ENCODE measurements around the gene ALPL.

The ALPL gene

DNA sequence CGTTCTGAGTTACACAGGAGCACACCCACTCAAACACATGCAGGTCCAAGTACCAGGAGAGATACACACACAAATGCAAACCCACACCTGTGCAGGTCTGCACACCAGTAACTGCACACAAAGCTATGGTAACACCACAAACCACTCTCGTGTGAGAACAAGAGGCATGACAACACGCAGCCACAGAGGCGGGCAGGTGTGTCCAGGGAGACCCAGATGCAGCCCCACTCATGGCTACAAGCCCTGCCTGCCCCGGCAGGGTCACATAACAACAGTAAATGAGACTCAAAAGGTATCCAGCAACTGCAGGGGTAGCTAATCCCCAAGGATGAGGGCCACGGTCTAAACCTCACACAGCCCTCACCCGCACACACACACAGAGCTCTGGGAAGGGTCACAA lies 111.8 kb downstream of the ALPL start:
- in situ Hi-C loops (cut with HindIII; ENCODE audit: low pct_ligation_motif_present, low pct_unique_long_range_greater_than_20kb, low sequenced_read_pairs): no loop called here

DNA sequence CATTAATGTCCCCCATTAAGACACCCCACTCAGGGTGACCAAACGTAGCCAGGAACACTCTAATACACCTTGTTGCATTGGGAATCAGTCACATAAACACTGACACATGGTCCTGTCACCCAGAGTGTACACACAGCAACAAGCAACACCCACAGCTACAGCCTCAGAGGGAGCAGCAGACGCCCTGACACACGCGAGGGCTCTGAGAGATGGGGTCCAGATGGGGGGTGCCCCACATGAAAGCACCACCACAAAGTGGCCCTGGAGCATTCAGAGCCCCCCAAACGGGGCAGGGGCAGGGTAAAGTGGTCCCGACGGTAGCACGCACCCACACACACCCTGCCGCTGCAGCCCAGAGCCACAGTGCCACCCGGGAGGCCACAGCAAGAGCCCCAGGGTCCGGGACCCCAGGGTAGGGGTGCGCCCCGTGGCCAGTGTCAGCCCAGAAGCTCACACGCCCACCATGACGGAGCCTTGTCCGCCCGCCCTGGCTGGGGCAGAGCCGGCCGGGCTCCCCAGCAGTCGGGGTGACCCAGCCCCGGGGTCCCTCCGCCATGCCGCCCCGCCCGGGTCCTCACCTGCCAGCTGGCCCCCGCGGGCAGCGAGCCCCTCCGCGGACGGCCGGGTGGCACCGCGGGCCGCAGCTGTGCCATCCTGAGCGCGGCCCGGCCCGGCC lies 112.7 kb downstream of the ALPL start:
- in situ Hi-C loops (cut with HindIII; ENCODE audit: low pct_ligation_motif_present, low pct_unique_long_range_greater_than_20kb, low sequenced_read_pairs): no loop called here
- DNase-seq: no peak

More for the DNA sequence above, 111.8 kb downstream of the ALPL start:
- no peak for DNase-seq

DNA sequence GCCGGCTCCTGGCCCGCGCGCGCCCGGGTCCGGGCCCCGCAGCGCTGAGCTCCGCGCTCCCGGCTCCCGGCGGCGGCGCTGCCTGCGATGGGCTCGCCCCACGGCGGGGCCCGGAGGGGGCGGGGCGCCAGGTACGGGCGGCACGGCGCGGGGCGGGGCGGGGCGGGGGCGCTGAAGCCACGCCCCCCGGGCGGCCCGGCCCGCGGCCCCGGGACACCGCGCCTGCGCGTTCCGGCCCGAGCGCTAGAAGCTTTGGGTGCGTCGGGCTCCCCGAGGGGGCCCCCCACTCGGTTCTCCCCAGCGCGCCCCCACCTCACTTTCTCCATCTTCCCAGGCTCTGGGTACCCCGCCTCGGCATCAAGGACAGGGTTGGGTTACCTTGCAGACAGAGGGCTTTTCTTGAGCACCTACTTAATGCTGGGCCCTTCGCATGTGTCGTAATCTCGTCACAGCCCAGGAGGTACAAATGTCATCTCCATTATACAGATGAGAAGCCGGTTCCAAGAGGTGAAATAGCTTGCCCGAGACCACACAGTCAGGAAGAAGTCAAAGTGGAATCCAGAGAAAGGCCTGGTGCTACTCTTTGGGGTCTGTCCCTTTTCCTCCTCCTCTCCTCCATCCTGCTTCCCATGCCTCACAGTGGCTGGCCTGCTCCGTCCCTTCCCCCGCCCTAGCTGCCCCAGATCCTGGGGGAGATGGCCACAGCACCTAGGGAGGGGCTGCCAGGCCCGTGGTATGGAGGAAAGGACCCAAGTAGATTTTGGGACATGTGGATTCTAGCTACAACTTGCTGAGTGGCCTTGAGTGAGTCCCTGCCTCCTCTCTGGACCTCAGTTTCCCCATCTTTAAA lies 113.5 kb downstream of the ALPL start:
- DNase-seq: peak; percentile 38
- in situ Hi-C loops (cut with HindIII; ENCODE audit: low pct_ligation_motif_present, low pct_unique_long_range_greater_than_20kb, low sequenced_read_pairs): no loop called here

DNA sequence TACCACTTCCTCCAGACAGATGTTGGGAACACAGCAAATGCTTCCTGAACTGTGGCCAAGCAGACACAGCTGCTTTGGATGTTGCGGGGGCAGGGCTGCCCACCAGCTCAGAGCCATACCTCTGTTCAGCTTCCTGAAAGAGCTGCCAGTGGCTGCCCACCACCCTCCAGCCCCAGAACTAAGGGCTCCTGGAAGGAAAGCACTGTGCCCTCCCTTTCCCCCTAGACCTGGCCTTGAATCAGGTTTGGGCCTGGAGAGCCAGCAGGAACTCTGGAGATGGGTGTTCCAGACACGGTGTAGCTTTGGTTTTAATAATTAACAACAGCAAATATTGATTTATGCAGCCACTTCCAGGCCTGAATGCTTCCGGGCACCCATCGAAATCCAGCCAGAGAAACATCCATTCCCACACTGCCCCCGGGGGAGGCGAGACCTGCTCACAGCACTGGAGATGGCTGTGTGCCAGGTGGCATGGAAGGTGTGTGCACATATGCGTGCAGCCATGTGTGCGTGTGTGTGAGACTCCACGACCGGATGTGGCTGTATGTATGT lies 114.3 kb downstream of the ALPL start:
- no peak for DNase-seq
- in situ Hi-C loops (cut with HindIII; ENCODE audit: low pct_ligation_motif_present, low pct_unique_long_range_greater_than_20kb, low sequenced_read_pairs): no loop called here

DNA sequence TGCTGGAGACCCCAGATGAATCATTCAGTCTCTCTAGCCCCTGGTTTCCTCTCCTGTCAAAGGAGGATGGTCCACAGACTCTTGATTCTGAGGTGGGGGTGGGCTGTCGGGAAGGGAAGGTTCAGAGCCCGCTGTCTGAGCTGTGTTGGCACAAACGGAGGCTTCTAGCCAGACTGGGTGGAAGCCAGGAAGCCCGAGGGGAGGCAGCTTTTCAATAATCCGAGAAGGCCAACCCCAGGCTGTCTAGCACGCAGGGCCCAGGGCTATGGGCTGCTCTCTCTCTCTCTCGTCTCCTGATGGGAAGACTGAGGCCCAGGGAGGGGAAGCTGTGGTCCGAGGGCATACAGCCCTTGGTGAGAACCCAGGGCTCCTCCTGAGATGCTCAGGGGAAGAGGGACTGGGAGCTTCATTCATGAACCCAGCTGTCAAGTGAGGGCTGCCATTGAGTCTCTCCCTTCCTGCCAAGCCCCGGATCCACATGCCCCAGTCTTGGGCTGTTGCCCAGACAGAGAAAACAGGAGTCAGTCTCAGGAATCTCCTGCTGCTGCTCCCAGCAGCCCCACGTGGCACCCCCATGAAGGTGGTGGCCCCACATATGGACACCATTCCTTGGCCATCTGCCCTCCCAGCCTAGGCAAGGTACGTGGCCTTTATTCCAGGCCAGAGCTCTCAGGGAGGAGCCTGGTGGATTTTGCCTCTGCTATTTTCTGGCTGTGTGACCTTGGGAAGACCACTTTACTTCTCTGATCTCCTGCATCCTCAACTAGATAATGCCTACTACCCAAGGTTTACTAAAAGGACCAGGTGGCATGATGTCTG lies 115.6 kb downstream of the ALPL start:
- in situ Hi-C loops (cut with HindIII; ENCODE audit: low pct_ligation_motif_present, low pct_unique_long_range_greater_than_20kb, low sequenced_read_pairs): no loop called here
- no peak for DNase-seq

DNA sequence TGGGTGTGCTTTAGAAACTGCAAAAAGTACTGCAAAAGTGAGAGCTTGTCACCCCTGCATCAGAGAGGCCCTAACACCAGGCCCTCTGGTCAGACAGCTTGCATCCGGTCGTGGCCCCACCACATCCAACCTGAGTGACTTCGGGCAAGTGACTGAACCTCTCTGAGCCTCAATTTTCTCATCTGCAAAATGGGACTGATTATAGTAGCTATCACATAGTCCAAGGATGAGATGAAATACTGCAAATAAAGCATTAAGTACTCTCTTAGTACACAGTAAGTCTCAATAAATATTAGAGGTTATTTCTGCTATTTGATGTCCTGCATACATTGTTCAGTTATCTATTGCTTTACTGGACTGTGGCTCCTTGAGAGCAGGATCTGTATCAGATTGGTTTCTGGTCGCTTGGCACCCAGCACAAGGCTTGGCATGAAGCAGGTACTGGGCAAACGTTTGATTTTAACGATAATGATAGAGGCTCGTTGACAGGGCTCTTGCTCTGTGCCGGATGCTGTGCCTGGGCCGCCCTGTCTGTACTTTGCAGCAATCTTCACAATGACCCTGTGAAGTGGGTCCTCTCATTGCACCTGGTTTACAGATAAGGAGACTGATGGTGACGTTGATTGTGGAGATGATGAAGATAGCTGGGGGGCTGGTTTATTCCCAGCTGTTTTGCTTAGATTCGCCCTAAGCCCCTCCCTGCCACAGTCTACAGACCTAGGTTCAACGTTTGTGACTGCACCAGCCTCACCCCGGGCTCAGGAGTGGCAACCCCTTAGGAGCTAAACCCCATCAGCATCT lies 116.4 kb downstream of the ALPL start:
- in situ Hi-C loops (cut with HindIII; ENCODE audit: low pct_ligation_motif_present, low pct_unique_long_range_greater_than_20kb, low sequenced_read_pairs): no loop called here
- no peak for DNase-seq

DNA sequence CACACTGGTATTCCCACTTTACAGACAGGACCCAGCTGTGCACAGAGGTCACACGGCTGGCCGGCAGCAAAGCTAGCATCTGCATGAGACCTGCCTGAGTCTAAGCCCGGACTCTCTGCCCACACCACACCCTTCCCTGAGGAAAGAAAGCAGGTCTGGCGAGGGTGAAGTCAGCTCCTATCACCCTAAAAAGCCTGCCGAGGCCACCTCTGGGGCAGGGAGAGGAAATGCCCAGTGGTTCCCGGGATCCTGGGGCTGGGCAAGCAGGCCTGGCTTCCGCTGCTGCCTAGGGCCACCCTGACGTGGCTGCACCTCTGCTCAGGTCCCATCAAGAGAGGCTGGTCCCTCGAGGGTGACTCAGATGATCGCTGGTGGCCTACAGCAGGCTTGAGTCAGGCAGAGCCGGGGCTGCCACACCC lies 117.7 kb downstream of the ALPL start:
- in situ Hi-C loops (cut with HindIII; ENCODE audit: low pct_ligation_motif_present, low pct_unique_long_range_greater_than_20kb, low sequenced_read_pairs): no loop called here
- no peak for DNase-seq

Measured in ACHN (cell line).